Measurements from ENCODE around the gene IMP4. TPM values are rescaled to one million over a fixed set of nuclear protein-coding genes. Genes with fewer than 3 reads are reported as not detected.

Gene IMP4
- total and polyA plus RNA-seq, 4 donors = 40.4 to 113 (median 86.2) TPM

- Histone ChIP-seq H3K4me3 (no peak overlapping the region), H3K9me3 (ENCODE audit: control insufficient read depth in 4 of 4, insufficient read depth in 3 of 4, low read length in 3 of 4) (peaks cover 0 to 2% (median 0%) of the 10 kb centered on the region in 4 donors), H3K27ac (ENCODE audit: low read depth in 1 of 2, low read length in 1 of 2) (no peak overlapping the region), H3K4me1 (ENCODE audit: control insufficient read depth in 5 of 5, insufficient read depth in 5 of 5, low read length in 5 of 5) (no peaks in the 10 kb centered on the region), H3K36me3 (ENCODE audit: control insufficient read depth in 4 of 4, insufficient read depth in 4 of 4, low read length in 4 of 4) (no peaks in the 10 kb centered on the region), H3K27me3 (ENCODE audit: control insufficient read depth in 3 of 3, insufficient read depth in 3 of 3, low read length in 2 of 3) (peaks cover 0 to 13% (median 0%) of the 10 kb centered on the region in 3 donors), H3K9ac (ENCODE audit: insufficient read depth in 1 of 2, low read length in 2 of 2) (no peak overlapping the region)
- ATAC-seq (ENCODE audit: insufficient read depth, low FRiP score) = no peak
- DNase-seq = no peak
- no peak for TF ChIP-seq CTCF (IDR thresholded peaks at IDR 0.05; ENCODE audit: control extremely low read depth, extremely low read depth)
- 91 to 92% methylated on average over 4 of the region's 4 CpGs for WGBS, 2 donors
Measured at GRCh38 chr2:130307850-130308249, 34.8 kb upstream of the IMP4 start.

- Histone ChIP-seq H3K36me3 (ENCODE audit: control insufficient read depth in 4 of 4, insufficient read depth in 4 of 4, low read length in 4 of 4) (no peaks in the 10 kb centered on the region), H3K9me3 (ENCODE audit: control insufficient read depth in 4 of 4, insufficient read depth in 3 of 4, low read length in 3 of 4) (peaks cover 0 to 2% (median 0%) of the 10 kb centered on the region in 4 donors), H3K27me3 (ENCODE audit: control insufficient read depth in 3 of 3, insufficient read depth in 3 of 3, low read length in 2 of 3) (peaks cover 0 to 11% (median 0%) of the 10 kb centered on the region in 3 donors), H3K4me1 (ENCODE audit: control insufficient read depth in 5 of 5, insufficient read depth in 5 of 5, low read length in 5 of 5) (no peaks in the 10 kb centered on the region), H3K4me3 (no peak overlapping the region), H3K27ac (ENCODE audit: low read depth in 1 of 2, low read length in 1 of 2) (no peak overlapping the region), H3K9ac (ENCODE audit: insufficient read depth in 1 of 2, low read length in 2 of 2) (no peak overlapping the region)
- ATAC-seq (ENCODE audit: insufficient read depth, low FRiP score) = no peak
- no peak for TF ChIP-seq CTCF (IDR thresholded peaks at IDR 0.05; ENCODE audit: control extremely low read depth, extremely low read depth)
- DNase-seq = no peak
Measured at GRCh38 chr2:130310881-130311280, 31.8 kb upstream of the IMP4 start.

- TF ChIP-seq CTCF (IDR thresholded peaks at IDR 0.05; ENCODE audit: control extremely low read depth, extremely low read depth) = no peak
- Histone ChIP-seq H3K9ac (ENCODE audit: insufficient read depth in 1 of 2, low read length in 2 of 2) (no peak overlapping the region), H3K27me3 (ENCODE audit: control insufficient read depth in 3 of 3, insufficient read depth in 3 of 3, low read length in 2 of 3) (peaks cover 0 to 8% (median 0%) of the 10 kb centered on the region in 3 donors), H3K36me3 (ENCODE audit: control insufficient read depth in 4 of 4, insufficient read depth in 4 of 4, low read length in 4 of 4) (no peaks in the 10 kb centered on the region), H3K4me3 (no peak overlapping the region), H3K9me3 (ENCODE audit: control insufficient read depth in 4 of 4, insufficient read depth in 3 of 4, low read length in 3 of 4) (peaks cover 0 to 2% (median 0%) of the 10 kb centered on the region in 4 donors), H3K4me1 (ENCODE audit: control insufficient read depth in 5 of 5, insufficient read depth in 5 of 5, low read length in 5 of 5) (no peaks in the 10 kb centered on the region), H3K27ac (ENCODE audit: low read depth in 1 of 2, low read length in 1 of 2) (no peak overlapping the region)
- 84 to 90% methylated on average over 12 of the region's 12 CpGs for WGBS, 2 donors
- ATAC-seq (ENCODE audit: insufficient read depth, low FRiP score) (no peak), DNase-seq (no peak)
Measured at GRCh38 chr2:130313812-130314334, 28.8 kb upstream of the IMP4 start.

GRCh38 chr2:130314377-130314776, 28.3 kb upstream of the IMP4 start:
- no peaks in the 10 kb centered on the region for H3K4me1 ChIP-seq (ENCODE audit: control insufficient read depth in 5 of 5, insufficient read depth in 5 of 5, low read length in 5 of 5)
- 87 to 89% methylated on average over 3 of the region's 3 CpGs for WGBS, 2 donors
- DNase-seq (no peak), ATAC-seq (ENCODE audit: insufficient read depth, low FRiP score) (no peak)
- H3K9me3 ChIP-seq (ENCODE audit: control insufficient read depth in 4 of 4, insufficient read depth in 3 of 4, low read length in 3 of 4) = peaks cover 0 to 2% (median 0%) of the 10 kb centered on the region in 4 donors
- H3K27ac ChIP-seq (ENCODE audit: low read depth in 1 of 2, low read length in 1 of 2) = no peak overlapping the region
- TF ChIP-seq CTCF (IDR thresholded peaks at IDR 0.05; ENCODE audit: control extremely low read depth, extremely low read depth) = no peak
- H3K27me3 ChIP-seq (ENCODE audit: control insufficient read depth in 3 of 3, insufficient read depth in 3 of 3, low read length in 2 of 3) = peaks cover 0 to 6% (median 0%) of the 10 kb centered on the region in 3 donors
- no peak overlapping the region for H3K9ac ChIP-seq (ENCODE audit: insufficient read depth in 1 of 2, low read length in 2 of 2)
- no peak overlapping the region for H3K4me3 ChIP-seq
- no peaks in the 10 kb centered on the region for H3K36me3 ChIP-seq (ENCODE audit: control insufficient read depth in 4 of 4, insufficient read depth in 4 of 4, low read length in 4 of 4)
